GM21381 (cell line): Measurements from ENCODE around the gene HID1.
"Not testable (repeated sequence)": the region's sequence is repeated elsewhere in the genome, so short reads cannot be mapped to it uniquely, and the experiment has no call there.

Experiments used
- ATAC-seq: cut with Tn5 transposase; IDR thresholded peaks from one replicate; pipeline ENCODE4 v1.9.1; 2021; ENCODE audit warnings: mild to moderate bottlenecking, moderate library complexity; ENCODE audit not compliant: unreplicated experiment

Gene HID1

DNA sequence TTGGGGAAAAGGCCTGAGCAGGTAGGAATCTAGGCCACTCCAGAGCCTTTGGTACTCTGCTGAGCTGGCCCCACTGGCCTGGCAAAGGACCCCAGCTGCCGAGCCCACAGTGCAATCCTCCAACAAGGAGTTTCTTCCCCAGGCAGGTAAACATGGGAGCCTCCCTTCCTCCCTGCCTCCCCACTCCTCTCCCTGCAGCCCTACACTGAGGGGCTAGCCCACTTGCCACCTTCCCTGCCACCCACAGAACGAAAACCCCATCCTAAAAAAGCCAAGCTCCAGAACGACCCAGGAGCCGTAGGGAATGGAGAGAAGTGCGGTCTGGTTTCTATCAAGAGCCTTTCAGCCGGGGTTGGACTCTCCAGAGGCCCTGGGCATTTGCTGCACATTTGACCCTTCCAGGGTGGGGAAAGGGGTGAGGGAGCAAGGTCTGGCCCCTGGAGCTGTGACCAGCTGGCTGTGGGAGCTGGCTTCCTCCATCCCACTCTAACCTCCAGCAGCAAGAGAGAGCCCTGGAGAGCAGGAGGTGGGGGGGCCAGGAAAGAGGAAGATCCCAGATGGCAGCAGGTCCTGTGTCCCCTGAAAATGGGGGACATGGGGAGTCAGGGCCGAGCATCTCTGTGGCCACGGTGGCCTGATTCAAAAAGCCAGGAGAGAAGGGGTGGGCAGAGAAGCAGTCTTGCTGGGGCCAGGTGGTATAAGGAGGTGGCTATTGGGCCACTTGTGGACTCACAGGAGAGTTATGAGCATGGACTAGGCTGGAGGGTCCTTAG lies 1.3 kb downstream of the HID1 start:
- ATAC-seq = no peak

DNA sequence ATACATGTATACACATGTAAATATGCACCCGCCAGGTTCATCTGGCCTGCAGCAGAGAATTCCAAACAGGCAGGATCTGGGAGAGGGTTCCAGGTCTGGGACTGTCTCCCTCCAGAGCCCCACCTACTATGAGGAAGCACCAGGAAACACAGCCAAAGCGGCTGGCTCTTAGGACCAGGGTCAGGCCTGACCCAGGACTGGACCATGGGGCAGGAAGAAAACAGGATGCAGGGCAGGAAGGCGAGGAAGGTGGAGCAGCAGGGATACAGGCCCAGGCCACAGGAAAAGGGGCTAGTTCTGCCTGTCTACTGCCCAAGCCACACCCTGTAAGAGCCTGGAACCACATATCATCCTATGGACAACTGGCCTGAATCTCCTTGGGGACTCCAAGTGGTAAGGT lies 2.2 kb downstream of the HID1 start:
- no peak for ATAC-seq

DNA sequence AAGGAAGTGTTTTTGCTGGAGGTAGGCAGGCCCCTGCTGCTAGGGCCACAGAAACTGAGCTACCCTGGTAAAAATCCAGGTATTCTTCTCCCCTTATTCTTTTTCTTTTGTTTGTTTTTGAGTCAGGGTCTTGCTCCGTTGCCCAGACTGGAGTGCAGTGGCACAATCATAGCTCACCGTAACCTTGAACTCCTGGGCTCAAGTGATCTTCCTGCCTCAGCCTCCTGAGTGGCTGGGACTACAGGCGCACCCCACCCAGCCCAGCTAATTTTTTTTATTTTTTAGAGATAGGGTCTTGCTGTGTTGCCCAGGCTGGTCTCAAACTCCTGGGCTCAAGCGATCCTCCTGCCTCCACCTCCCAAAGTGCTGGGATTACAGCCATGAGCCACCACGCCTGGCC lies 3.1 kb downstream of the HID1 start:
- not testable (repeated sequence) for ATAC-seq

DNA sequence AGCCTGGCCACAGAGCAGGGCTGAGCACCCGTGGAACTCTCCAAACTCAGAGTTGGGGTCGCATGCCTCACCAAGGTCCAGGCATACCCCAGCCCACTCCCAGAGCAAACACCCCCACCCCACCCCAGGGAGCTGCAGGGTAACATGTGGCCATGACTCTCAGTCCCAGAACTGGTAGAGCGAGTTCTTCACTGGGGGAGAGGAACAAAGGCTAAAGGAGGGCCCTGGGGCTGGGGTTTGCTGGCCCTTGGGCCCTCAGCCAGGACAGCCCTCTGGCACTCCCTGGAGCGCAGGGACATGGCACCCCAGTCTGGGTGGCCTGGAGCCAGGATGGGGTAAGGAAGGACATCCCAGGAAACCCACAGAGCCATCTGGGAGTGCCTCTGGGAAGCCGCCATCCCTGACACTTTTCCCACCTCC lies 4.2 kb downstream of the HID1 start:
- ATAC-seq = no peak

DNA sequence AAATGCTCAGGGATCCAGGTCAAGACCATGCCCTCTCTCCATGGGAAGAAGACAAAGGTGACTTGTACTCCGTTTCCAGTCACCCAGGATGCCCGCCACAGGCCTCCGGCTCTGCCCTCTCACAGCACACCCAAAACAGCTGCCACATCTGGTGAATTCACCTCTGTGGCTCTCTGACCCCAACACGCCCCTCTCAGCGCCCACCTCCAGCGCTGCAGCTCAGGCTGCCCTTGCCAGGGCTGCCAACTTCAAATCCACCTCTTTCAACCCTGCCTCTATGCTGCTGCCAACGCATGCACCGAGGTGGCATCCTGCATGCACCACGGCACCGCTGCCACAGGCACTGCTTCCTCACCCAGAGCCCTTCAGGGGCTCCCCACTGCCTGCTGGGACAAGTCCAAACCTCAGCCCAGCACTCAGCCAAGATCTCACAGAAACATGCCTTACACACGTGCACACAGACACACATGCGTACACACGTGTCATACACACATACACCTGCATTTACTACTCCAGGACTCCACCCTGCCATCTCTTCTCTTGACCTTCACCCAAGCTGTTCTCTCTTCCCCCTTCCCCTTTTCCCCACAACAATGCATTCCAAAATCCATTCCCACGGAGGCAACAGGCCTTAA lies 7.5 kb downstream of the HID1 start:
- no peak for ATAC-seq

DNA sequence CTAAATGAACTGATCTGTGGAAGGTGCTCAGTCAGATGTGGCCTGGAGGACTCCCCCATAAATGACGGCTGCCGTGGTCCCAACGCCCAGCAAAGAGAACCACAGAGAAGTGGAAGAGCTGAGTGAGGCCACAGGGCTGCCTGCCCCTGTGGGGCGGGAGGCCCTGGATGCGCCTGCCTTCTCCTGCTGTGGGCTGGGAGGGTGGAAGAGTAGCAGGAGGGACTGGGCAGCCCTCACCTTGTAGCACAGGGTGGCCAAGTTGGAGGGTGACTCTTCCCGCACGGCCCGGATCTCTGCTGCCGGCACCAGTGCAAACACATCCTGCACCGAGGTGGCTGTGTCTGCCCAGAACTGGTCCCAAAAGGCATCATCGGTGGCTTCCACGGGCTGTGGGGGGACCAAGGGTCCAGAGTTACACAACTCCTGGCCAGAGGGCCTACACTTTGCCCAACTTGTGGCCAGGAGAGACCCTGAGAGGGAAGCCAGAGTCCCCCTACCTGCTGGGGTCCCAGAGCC lies 8.3 kb downstream of the HID1 start:
- ATAC-seq = no peak

DNA sequence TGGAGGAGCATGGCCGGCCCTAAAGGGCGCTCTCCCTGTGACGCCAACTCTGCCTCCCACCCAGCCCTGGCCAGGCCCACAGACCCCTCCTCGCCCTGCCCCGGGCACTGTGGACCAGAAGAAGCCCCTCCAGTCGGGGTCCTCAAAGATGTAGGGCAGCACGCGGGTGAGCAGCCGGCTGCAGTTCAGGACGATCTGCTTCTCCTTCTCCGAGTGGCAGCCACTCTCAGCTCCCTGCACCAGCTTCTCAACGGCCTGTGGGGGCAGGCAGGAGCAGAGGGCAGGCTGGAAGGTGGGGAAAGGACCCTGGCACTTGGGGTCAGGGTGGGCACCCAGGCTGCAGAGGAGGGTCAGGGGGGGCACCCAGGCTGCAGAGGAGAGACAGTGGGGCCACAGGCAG lies 8.9 kb downstream of the HID1 start:
- ATAC-seq = no peak

DNA sequence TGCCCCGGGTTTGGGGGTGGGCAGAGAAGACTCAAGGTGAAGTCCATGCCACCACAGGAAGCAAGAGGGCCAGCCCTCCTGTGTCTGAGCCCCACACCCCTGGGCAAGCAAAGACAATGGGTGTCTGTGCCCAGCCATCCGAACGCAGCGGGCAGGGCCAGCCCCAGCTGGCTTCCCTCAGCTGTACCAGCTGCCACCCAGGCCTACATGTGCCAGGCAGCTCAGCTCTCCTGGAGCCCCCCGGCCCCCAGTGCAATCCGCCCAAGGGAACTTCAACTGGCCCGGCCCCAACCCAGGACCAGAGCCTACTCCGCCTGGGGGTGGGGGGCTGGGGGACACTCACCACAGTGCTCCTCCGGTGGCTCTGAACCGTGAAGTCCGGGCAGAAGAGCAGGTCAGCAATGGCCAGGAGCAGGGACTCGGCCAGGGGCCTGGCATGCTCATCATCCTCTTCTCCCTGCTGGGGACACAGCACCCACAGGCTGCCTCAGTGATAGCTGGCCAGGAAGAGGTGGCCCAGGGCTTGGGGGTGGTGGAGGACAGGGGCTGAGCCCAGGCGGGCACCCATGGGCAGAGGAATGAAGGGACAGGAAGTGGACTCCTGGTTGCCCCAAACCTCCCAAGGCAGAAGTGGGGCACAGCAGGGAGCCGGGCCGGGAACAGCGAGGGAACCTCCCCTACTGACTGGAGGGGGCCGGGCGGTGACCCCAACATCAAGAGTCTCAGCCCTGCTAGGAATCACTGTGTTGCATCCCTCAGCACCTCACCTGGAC lies 9.8 kb downstream of the HID1 start:
- no peak for ATAC-seq

DNA sequence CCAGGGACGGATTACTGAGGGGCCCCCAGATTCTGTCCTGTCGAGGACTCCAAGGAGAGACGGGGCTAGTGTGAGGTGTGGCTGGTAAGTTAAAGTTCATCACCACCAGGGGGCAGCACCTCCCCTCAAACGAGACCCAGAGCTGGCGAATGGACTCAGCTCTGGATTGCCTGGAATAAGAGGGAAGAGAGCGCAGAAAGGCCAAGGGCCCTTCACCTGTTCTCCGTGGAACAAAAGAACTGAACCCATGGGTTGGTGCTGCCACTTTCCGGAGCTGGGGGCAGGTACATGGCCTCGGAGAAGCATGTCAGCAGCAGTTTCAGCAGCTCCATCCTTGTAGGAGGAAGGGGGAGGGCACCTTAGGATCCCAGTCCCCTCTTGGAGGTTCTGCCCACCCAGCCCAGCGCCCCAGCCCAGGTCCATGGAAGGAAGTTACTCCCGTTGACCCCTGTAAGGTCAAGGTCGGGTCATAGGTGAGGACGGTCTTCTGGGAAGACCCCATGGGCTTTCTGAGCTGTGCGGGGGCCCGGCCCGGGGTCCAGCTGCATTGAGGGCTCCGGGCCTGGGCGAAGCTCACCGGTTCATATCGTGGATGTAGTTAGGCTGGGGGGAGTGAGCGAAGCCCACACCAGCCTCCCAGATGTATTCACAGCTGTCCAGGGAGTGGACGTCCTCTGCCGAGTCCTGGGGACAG lies 10.8 kb downstream of the HID1 start:
- no peak for ATAC-seq

DNA sequence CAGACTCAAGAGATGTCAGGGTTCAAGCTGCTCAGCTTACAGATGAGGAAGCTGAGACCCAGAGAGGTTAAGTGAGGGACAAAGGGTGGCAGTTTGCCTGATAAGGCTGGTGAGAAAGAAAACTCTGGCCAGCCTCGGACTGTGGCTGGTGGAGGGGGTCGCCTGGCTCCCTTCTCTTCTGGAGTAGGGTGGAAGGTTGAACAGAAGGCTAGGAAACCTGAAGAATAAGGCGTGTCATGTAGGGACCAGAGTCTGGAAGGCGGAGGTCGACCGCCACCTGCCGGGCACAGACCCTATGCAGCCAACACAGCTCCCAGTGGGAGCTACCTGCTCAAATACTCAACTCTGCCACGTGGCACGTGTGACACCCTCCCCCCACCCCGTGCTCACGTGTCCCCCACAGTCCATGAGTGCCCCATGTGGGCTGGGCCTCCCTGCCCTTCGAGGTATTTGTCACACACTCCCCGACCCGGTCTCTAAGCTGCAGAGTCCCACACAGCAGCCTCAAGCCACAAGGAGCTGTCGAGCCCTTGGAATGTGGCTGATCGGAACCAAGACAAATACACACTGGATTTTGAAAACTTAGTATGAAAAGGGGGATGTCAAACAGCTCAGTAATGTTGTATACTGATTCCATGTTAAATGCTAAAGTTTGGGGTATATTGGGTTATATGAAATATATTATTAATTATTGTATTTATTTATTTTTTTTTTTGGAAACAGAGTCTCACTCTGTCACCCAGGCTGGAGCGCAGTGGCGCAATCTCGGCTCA lies 11.8 kb downstream of the HID1 start:
- ATAC-seq = no peak

DNA sequence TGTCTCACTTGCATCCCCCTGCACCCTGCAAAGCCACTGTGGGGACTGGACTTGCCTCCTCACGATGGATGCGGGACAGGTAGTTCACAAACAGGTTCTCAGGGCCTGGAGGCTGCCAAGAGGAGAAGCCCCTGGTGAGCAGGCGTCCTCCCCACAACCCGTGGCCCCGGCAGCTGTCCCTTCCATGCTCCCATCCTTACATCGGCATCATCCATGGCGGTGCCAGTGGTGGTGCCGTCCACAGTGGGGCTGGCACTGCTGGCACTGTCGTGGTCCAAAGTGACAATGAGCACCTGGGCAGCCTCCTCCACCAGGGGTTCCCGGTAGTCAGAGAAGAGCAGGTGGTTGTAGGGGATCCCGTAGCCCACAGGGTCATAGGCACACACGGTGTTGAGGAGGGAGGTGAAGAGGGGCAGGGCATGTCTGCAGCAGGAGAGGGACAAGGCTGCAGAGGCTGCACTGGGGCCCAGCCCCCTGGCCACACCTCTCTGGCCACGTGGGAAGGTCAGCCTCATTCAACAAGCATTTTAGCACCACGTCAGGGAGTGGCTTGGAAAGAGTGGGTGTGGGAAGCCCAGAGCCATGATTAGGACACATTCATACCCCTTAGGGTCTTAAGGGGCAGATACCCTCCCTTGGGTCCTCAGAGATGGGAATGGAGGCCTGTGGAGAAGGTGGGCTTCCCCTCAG lies 12.6 kb downstream of the HID1 start:
- no peak for ATAC-seq

DNA sequence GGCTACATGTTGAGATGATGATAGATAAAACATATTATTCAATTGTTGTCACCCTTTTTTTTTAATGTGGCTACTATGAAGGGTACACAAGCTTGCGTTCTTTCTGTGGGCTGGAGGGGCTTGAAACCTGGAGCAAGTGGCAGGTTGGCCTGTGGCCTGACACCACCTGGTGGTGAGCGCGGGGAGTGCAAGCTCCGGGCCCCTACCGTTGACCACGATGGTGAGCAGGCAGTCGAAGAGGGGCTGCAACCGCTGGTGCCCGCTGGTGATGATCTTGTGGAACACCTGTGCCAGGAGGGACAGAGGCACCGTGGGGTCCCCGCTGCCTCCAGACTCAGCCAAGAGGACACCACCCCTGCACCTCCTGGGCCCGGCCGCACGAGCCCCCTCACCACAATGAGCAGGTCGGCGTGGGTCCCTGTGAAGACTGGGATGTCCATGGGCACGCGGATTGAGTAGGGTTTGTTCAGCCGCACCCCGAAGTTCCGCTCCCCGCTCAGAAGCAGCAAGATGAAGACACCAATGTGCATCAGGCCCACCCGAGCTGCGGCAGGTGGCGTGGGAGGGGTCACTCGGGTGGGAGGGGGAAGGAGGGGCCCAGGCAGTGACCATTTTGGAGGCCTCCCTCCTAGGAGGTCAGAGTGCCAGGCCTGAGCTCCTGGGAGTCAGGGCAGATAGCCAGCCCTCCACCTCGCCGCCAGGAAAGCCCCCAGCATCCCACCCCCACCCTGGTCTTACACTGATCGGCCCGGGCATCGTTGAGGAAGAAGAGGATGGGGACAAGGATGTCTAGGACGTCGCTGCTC lies 14.4 kb downstream of the HID1 start:
- no peak for ATAC-seq

DNA sequence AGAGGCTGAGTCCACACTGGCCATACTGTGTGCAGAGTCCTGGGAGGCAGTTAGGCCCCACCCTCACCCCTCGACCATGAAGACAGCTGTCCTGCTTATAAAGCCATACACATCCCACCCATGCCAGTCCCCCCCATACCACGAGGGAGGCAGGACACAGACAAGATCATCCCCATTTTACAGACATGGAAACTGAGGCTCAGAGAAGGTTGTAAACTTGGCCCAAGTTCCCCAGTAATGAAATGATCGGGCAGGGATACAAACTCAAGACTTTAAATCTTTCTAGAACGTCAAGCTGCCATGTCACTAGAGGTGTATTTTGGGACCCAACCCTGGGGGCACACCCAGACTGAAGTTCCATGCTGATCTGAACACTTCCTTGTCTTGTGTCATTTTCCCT lies 16.5 kb downstream of the HID1 start:
- ATAC-seq = no peak

DNA sequence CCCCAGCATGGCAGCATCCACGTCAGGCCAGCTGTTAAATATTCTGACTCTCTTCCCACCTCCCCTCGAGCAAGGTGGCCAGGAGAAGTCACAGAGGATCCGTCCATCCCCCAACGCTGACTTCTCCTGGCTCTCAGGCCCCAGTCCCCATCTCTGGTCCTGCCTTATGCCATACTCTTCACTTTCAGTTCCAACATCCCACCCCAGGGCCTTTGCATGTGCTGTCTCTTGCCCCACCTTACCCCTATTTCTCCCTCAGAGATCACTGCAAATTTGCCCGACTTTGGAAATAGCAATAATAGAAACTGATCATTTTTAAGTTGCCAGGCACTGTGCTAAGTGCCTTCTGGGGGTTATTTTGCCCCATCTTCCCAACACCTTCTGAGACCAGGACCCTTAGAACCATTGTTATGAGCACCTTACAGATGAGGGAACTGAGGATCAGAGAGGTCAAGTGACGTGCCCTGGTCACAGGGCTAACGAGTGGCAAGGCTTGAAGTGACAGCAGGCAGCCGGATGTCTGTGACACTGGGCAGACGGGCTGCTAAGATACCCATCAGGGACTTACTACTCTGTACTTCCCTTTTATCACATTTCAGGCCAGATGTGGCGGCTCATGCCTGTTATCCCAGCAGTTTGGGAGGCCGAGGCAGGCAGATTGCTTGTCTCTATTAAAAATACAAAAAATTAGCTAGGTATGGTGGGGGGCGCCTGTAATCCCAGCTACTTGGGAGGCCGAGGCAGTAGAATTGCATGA lies 17.7 kb downstream of the HID1 start:
- no peak for ATAC-seq

DNA sequence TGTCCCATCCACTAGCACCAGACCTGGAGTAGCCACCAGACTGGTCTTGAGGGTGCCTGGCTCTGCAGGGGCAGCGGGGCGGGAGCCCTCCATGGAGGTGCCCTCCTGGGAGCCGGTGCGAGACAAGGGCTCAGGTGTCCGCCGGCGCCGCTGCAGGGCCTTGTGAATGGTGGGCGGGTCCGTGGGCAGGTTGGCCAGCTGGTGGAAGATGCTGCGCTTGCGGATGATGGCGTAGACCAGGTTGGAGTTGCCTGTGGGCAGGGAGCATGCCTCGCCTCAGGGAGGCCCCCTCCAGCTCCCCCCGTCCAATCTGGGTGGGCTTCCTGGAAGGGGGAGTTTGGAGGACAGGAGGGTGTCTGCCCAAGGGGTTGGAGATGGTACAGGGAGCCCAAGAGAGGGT lies 18.4 kb downstream of the HID1 start:
- ATAC-seq = no peak

DNA sequence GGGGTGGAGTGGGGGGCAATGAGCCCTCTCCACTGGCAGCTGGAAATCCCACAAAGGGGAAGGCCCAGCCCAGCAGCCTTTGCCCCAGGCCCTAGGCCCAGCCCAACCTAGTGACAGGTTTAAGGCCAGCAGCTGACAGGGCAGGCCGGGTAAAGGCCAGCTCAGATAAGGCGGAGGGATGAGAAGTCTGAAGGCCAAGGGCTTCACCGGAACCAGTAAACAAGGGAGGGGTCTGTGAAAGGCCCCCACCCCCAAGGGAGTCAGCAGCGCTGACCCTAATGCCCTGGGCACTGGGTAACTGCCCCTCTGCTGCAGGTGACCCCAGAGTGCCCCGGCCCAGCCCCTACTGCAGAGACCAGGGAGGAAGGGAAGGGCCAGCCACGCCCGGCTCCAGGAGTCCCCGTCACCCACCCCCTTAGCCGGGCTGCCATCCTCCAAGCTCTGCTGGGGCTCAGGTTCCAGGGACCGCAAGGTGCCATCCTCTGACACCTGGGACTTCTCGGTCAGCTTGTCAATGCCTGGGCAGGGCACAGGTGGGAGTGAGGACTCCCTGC lies 19.3 kb downstream of the HID1 start:
- ATAC-seq = no peak

DNA sequence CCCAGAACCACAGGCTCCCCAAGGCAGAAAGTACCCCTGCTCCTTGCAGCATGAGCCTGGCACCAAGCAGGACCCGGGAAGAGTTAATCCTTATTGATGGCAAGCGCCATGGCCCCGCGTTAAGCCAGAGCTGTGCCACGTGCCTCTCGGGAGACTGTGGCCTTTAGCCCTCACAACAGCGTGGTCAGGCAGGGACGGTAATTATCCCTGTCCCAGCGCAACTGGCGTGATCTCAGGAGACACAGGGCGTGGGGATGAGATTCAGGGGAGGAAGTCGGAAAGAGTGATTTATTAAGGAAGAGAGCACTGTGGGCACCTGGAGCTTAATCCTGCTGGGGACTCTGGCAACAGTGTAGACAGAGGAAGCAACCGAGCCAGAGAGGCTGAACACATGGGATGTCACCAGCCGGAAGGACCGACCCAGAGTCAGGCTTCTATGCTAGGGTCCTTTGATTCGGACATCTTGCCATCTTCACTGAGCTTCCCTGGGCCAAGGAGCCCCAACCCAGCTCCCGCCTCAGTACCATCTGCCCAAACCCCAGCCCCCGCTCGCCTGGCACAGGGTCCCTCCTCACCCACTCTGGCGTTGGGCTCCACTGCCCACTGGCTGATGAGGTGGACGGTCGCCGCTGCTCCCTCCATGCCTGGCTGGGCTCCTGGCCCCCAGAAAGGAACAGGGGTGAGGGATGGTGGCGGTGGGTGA lies 20.0 kb downstream of the HID1 start:
- no peak for ATAC-seq
